ENCODE data around the gene SETD6.
A peak's percentile ranks its signal among the peaks of the same experiment; 100 is the strongest.
"Not testable (repeated sequence)": the region's sequence is repeated elsewhere in the genome, so short reads cannot be mapped to it uniquely, and the experiment has no call there.

SETD6 gene, protein sequence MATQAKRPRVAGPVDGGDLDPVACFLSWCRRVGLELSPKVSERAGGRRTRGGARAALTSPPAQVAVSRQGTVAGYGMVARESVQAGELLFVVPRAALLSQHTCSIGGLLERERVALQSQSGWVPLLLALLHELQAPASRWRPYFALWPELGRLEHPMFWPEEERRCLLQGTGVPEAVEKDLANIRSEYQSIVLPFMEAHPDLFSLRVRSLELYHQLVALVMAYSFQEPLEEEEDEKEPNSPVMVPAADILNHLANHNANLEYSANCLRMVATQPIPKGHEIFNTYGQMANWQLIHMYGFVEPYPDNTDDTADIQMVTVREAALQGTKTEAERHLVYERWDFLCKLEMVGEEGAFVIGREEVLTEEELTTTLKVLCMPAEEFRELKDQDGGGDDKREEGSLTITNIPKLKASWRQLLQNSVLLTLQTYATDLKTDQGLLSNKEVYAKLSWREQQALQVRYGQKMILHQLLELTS

GRCh38 chr16:58515125-58515870, at the start of gene SETD6:
SETD6 (plus strand) TSS chr16:58515517; CDS start chr16:58515538, 21 bp downstream.
- peak; percentile 81 for DNase-seq

- DNase-seq, result no peak
Measured at GRCh38 chr16:58465817-58466216, 49.5 kb upstream of the SETD6 start.

- DNase-seq, result no peak
Measured at GRCh38 chr16:58466396-58466795, 48.9 kb upstream of the SETD6 start.

- no peak for DNase-seq
Measured at GRCh38 chr16:58467905-58468304, 47.4 kb upstream of the SETD6 start.

DNA sequence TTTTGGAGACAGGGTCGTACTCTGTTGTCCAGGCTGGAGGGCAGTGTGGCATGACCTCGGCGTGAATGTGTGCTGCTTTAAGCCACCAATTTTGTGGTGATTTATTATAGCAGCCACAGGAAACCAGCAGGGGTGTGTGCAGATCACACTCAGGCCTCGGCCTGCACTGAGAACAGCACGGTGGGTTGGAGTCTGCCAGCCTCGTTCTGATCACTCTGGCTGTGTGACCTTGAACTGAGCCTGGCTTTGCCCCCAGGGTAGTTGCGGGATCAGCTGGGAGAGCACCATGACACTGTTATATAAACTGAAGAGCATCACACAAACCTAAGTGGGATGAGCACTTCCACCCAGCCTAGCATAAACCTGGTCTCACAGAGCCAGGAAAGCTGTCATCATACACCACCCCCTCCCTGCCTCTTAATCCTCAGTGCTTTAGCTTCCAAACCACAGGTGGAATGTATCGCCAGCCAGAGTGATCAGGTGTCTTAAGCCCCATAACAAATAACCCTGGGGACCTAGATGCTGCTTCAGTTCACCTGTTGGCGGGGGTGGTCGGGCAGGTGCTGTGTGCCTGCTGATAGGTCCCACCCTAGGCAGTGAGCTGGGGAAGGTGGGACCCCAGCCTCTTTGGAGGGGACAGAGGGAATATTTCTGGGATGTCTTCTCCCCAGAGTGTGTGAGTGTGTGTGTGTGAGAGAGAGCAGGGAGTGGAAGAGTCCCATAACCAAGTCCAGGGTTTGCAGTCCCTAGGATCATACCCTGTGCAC, 43.9 kb upstream of the SETD6 start:
- no peak for DNase-seq

- no peak for DNase-seq
Measured at GRCh38 chr16:58472266-58472665, 43.1 kb upstream of the SETD6 start.

GRCh38 chr16:58472827-58473226, 42.5 kb upstream of the SETD6 start:
- DNase-seq, result no peak

GRCh38 chr16:58474296-58474695, 41.0 kb upstream of the SETD6 start:
- no peak for DNase-seq

DNA sequence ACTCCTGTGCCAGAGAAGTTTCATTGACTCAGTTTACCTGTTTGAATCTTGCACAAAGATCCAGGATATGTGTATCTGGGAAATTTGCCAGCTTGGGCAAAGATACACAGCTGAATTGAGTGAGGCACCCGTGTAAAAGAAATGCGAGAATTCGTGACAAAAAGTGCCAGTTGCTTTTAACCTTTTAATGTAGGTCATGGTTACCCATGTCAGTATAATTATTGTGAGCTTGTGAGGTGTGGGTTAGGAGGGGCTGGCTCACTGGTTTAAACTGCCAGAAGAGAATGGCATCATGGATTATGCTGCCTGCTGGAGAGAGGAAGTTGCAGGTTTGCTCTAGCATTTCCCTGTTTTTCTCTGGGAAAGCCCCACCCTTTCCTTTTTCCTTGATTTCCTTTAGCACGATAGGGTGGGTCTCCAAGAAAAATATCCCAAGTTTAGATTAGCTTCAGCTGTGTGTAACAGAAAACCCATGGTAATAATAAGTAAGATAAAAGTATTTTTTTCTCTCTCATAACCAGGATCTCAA, 40.2 kb upstream of the SETD6 start:
- no peak for DNase-seq

- no peak for DNase-seq
Measured at GRCh38 chr16:58476791-58477190, 38.5 kb upstream of the SETD6 start.

DNA sequence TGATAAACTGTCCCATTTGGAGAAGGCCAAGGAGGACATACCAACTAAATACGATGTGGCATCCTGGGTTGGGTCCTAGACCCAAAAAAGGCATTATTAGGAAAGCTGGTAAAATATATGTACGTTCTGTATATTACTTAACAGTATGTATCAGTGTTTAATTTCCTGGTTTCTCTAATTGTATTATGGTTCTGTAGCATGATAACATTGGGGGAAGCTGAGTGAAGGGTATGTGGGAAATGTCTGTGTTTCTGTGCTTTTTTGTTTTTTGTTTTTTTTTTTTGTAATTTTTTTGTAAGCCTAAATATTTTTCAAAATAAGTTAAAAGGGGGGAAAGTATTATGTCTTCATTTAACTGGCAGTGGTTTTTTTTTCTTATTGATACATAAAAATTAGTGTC, 36.9 kb upstream of the SETD6 start:
- no peak for DNase-seq

GRCh38 chr16:58481226-58481869, 34.0 kb upstream of the SETD6 start:
- no peak for DNase-seq

- DNase-seq, result no peak
Measured at GRCh38 chr16:58481931-58482330, 33.4 kb upstream of the SETD6 start.

DNA sequence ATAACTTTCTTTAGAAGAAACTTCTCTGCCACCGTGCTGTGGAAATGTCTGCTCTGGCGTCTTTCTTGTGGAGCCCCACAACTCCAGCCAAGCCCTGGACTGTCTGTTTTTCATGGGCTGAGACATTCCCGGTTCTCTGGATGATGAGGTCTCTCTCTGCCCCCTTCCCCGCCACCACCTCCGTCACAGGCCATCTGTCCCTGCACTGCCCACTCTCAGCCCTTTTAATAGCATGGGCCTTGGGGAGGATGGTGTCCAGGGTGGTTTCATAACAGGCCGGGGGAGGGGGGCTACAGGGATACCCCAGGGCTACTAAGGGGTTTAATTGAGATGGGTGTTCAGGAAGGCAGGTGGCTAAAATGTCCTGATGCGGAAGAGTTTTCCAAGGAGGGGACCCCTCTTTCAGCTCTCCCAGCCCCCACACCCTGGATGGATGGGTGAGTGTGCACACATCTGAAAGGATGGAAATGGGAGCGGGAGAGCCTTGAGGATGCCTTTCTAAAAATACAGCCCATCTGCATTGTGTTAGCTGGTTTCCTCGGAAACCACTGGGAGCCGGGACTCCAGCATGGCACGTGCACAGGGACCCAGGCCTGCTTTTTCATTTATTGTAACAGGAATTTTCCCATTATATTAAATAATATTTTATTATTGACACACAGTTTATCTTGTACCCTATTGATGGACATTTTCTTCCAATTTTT, 30.0 kb upstream of the SETD6 start:
- DNase-seq, result no peak

DNA sequence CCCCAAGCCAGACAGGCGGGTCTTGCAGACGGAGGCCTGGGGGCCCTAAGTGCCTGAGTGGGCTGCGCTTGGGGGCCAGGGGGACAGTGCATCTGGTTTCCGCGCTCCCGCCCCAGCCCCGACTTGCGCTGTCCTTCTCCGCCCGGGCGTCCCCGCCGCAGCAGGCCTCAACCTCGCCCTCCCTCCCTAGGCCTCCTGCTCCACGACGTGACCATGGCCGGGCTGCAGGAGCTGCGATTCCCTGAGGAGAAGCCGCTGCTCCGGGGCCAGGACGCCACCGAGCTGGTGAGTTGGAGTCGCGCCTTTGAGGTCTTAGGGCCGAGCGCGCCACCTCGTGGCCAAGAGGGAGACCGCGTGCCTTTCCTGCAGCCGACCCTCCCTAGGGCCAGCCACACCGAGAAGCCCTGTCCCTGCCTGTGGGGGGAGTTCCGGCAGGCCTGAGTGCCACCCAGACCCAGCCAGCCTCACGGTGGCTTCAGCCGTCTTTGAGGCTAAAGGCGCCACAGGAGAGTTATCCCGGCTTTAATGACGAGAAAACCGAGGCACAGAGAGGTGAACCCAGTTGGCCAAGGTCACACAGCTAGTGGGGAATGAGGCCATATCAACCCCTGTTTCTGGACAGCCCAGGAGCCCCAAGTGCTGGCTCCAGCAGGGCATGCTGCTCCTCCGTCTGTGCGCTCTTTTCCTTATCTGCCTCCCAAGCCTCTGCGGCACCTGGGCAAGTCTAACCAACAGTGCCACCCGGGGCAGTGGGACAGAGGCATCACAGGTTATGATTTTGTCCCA, 27.6 kb upstream of the SETD6 start:
- DNase-seq, result peak; percentile 68

DNA sequence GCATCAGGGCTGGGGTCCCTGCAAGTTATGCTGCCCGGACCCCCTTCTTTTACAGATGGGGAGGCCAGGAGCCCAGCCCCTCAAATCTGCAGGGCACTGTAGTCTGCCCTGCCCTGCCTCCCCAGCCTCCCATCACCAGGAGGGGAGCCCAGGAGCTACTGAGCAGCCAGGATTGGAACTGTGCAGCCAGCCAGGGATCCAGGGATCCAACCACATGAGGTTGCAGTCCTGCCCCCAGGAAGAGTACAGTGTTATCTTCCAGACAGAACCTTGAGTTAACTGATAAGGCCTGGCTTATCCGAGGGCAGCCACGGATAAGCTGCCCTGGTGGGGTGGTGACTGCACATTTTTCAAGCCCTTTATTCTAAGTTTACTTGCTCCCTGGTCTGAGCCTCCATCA, 26.8 kb upstream of the SETD6 start:
- DNase-seq, result no peak

- no peak for DNase-seq
Measured at GRCh38 chr16:58490065-58490464, 25.3 kb upstream of the SETD6 start.

DNA sequence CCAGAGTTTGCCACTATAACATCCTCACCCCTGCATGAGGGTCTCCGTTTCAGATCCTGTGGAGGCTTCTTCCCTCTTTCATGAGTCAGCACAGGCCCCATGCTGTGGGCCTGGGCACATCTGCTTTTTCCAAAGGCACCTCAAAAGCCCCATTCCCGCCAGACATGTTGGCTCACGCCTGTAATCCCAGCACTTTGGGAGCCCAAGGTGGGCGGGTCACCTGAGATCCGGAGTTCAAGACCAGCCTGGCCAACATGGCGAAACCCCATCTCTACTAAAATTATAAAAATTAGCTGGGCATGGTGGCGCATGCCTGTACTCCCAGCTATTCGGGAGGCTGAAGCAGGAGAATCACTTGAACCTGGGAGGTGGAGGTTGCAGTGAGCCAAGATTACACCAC, 24.8 kb upstream of the SETD6 start:
- DNase-seq, result not testable (repeated sequence)

- DNase-seq, result no peak
Measured at GRCh38 chr16:58492066-58492465, 23.3 kb upstream of the SETD6 start.

GRCh38 chr16:58492735-58493134, 22.6 kb upstream of the SETD6 start:
- DNase-seq, result no peak

Measured in fibroblast of upper back skin (primary cell).